HG03060 (cell line): ENCODE results near the gene ZBTB45.
A peak's percentile ranks its signal among the peaks of the same experiment; 100 is the strongest.

Experiments used
- ATAC-seq: cut with Tn5 transposase; IDR thresholded peaks from one replicate; pipeline ENCODE4 v1.9.1; 2021; ENCODE audit warnings: low read depth, moderate number of reproducible peaks; ENCODE audit not compliant: unreplicated experiment

The ZBTB45 gene

GRCh38 chr19:58555369-58555885 is 35.8 kb upstream of the ZBTB45 start:
- ATAC-seq = no peak

- no peak for ATAC-seq
Measured at GRCh38 chr19:58554494-58555368, 35.1 kb upstream of the ZBTB45 start, which contains the start of gene CHMP2A. Gene CHMP2A, minus strand, starts transcription at chr19:58555105. Its CDS starts 893 bp downstream, at chr19:58554212.

GRCh38 chr19:58553799-58554493 is 34.3 kb upstream of the ZBTB45 start:
- no peak for ATAC-seq

- ATAC-seq = no peak
Measured at GRCh38 chr19:58552655-58553054, 33.0 kb upstream of the ZBTB45 start.

GRCh38 chr19:58551577-58552471 is 32.2 kb upstream of the ZBTB45 start:
- ATAC-seq = no peak

- ATAC-seq = no peak
Measured at GRCh38 chr19:58551123-58551497, 31.5 kb upstream of the ZBTB45 start.

- ATAC-seq = no peak
Measured at GRCh38 chr19:58550362-58551122, 30.9 kb upstream of the ZBTB45 start.

GRCh38 chr19:58549664-58550361 is 30.2 kb upstream of the ZBTB45 start:
- ATAC-seq = no peak

GRCh38 chr19:58548859-58549663 is 29.5 kb upstream of the ZBTB45 start:
- ATAC-seq = no peak

- ATAC-seq = no peak
Measured at GRCh38 chr19:58547323-58548312, 28.0 kb upstream of the ZBTB45 start.

- ATAC-seq = no peak
Measured at GRCh38 chr19:58546019-58546530, 26.5 kb upstream of the ZBTB45 start.

- no peak for ATAC-seq
Measured at GRCh38 chr19:58545286-58546018, 25.8 kb upstream of the ZBTB45 start.

- ATAC-seq = peak; percentile 19
Measured at GRCh38 chr19:58544591-58545285, 25.1 kb upstream of the ZBTB45 start.

- peak; percentile 81 for ATAC-seq
Measured at GRCh38 chr19:58543826-58544590, 24.4 kb upstream of the ZBTB45 start, which contains the start of gene TRIM28. Gene TRIM28, plus strand, starts transcription at chr19:58544064. Its CDS starts 694 bp downstream, at chr19:58544758.
